ENCODE results near the gene MAN2A1. TPM values are rescaled to one million over a fixed set of nuclear protein-coding genes. Genes with fewer than 3 reads are reported as not detected.
A peak's percentile ranks its signal among the peaks of the same experiment; 100 is the strongest.
"Not testable (repeated sequence)": the region's sequence is repeated elsewhere in the genome, so short reads cannot be mapped to it uniquely, and the experiment has no call there.

Gene MAN2A1
- total and polyA plus RNA-seq, 5 experiments from 2014 or later: 17.5 to 83.9 (median 20.7) TPM

DNA sequence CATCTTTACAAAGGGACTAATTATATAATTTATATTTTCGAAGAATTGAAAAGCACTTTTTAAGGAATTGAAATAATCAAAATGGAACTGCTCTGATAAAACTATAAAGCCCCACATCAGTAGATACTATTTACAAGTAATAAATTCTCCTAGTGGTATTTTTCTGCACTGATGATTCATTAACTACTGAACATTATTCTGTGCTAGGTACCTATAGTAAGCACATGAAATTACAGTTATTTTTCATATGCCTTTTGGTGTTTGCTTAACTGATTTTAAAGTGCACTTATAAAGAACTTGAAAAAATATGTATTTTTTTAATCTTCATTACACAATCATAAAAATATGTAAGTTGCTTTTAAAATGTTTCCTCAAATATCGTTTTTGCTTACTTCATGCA lies 123.0 kb downstream of the MAN2A1 start:
- H3K27me3 Mint-ChIP-seq: no peaks in the 10 kb centered on the region
- no peak overlapping the region for H3K4me3 Mint-ChIP-seq
- POLR2A ChIA-PET: no interaction called here
- H3K9me3 Mint-ChIP-seq: peaks cover 0 to 17% (median 4%) of the 10 kb centered on the region in 9 donors
- no peak for ATAC-seq
- peaks cover 22 to 68% (median 33%) of the 10 kb centered on the region in 3 donors for H3K36me3 Mint-ChIP-seq
- no peak overlapping the region for H3K27ac Mint-ChIP-seq
- H3K4me1 Mint-ChIP-seq: peaks cover 5 to 15% (median 13%) of the 10 kb centered on the region in 4 donors
- no peak for DNase-seq

DNA sequence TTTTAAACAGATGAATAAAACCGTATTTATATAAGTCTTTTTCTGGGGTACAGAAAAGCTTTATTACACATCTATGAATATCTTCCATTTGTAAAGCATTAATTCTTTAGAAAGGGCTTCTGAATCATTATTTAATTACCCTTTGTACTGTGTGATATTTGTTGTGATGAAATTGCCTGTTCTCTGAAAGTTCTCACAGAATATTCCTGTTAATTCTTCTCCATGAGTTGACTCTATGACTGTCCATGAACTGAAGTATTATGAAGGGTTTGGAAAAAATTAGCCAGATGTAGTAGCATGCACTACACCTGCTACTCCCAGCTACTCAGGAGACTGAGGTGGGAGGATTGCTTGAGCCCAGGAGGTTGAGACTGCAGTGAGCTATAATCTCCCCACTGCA lies 127.0 kb downstream of the MAN2A1 start:
- DNase-seq (no peak), ATAC-seq (no peak)
- Mint-ChIP-seq H3K27ac (no peak overlapping the region), H3K9me3 (no peaks in the 10 kb centered on the region), H3K4me1 (peaks cover 0 to 10% (median 4%) of the 10 kb centered on the region in 4 donors), H3K36me3 (peaks cover 12 to 63% (median 36%) of the 10 kb centered on the region in 3 donors), H3K4me3 (no peak overlapping the region), H3K27me3 (no peaks in the 10 kb centered on the region)
- POLR2A ChIA-PET: no interaction called here

DNA sequence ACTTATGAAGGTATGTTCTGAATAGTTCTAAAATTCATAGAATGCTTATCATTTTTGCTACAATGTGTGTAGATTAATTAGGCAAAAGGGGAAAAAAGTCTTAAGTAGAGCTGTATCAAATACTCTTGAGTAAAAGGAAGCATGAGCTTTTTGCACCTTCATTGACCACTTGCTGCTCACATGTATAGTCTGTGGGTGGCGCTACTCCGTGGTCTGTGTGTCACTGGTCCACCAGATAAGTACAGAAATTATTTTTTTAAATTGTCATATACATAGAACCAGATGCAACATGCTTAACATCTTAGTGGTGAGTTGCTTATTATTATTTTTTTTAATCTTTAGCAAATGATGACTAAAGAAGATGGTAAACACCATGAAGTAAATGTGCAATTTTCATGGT lies 130.2 kb downstream of the MAN2A1 start:
- Mint-ChIP-seq H3K4me1 (peaks cover 0 to 10% (median 3%) of the 10 kb centered on the region in 4 donors), H3K4me3 (no peak overlapping the region), H3K27ac (peak overlapping the region in 1 of 10 donors; percentile 39), H3K27me3 (no peaks in the 10 kb centered on the region), H3K36me3 (peaks cover 12 to 71% (median 51%) of the 10 kb centered on the region in 3 donors), H3K9me3 (no peaks in the 10 kb centered on the region)
- ATAC-seq: no peak
- POLR2A ChIA-PET: no interaction called here
- DNase-seq: no peak

DNA sequence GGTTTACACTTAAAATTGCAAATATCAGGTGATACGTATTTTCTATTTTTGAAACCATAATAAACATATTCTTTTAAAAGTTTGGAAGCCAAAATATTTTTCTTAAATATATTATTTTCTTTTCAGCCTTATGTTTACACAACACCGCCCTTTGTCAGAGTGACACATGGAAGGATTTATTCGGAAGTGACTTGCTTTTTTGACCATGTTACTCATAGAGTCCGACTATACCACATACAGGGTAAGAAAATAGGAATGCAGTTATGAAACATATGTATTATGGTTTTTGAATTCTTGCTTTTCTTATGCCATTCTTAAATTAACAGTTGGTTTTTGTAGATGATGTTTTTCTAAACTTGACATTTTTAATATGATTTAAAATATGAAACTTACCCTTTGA lies 133.9 kb downstream of the MAN2A1 start:
- H3K9me3 Mint-ChIP-seq: no peaks in the 10 kb centered on the region
- H3K4me3 Mint-ChIP-seq: no peak overlapping the region
- peak overlapping the region in 1 of 10 donors; percentile 39 for H3K27ac Mint-ChIP-seq
- H3K36me3 Mint-ChIP-seq: peaks cover 28 to 78% (median 75%) of the 10 kb centered on the region in 3 donors
- ATAC-seq (no peak), DNase-seq (no peak)
- H3K27me3 Mint-ChIP-seq: no peaks in the 10 kb centered on the region
- peaks cover 0 to 10% (median 4%) of the 10 kb centered on the region in 4 donors for H3K4me1 Mint-ChIP-seq
- POLR2A ChIA-PET: no interaction called here

DNA sequence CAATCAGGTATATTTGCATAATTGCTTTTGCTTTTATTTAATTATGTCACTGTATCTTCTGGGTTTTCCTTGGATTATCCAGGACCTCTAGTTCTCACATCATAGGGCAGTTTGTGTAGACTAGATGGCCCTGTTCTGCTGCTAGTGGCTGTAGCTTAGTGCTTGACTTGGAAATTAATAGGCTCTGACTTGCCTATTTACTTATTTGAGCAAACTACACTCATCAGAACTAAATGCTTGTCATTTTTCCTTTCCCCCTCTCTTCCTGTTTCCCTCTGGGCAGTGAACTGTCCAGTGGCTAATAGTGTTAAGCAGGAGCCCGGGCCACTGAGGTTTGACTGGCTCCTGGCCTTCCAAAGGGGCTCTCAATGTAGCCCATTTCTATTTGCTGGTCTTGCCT lies 135.7 kb downstream of the MAN2A1 start:
- Mint-ChIP-seq H3K4me1 (peaks cover 2 to 17% (median 6%) of the 10 kb centered on the region in 4 donors), H3K27ac (peak overlapping the region in 3 of 10 donors; percentile 25 to 64 (median 56)), H3K36me3 (peaks cover 33 to 83% (median 80%) of the 10 kb centered on the region in 3 donors), H3K4me3 (peak overlapping the region in 1 of 10 donors; percentile 18), H3K9me3 (peaks cover 0 to 2% (median 0%) of the 10 kb centered on the region in 9 donors), H3K27me3 (no peaks in the 10 kb centered on the region)
- ATAC-seq (no peak), DNase-seq (no peak)
- POLR2A ChIA-PET: no interaction called here

DNA sequence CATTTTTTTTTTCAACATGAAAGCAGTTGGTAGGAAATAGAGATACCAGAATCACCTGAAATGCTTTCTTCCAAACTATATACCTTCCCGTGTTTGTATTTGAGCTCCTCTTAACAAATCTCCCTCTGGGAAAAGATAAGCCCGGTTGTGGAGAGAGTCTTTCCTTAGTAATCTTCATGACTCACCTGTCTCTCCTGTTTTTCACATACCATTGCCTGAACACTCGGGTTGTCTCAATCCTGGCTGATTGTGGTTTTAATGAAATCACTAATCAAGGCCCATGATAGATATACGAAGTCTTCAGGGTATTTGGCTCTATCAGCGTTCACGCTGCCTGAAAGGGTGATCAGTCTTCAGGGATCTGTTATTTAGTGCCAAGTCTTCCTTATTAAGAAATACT lies 136.7 kb downstream of the MAN2A1 start:
- no peaks in the 10 kb centered on the region for H3K27me3 Mint-ChIP-seq

DNA sequence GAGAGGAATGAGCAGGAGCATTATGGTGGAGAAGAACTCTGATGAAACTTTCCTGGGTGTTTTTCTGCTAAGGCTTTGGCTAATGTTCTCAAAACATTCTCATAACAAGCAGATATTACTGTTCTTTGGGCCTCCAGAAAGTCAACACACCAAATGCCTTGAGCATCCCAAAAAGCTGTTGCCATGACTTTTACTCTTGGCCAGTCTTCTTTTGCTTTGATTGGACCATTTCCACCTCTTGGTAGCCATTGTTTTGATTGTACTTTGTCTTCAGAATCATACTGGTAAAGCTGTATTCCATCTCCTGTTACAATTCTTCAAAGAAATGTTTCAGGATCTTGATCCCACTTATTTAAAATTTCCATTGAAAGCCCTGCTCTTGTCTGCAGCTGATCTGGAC lies 139.6 kb downstream of the MAN2A1 start:
- POLR2A ChIA-PET: no interaction called here
- H3K9me3 Mint-ChIP-seq: peaks cover 0 to 3% (median 0%) of the 10 kb centered on the region in 9 donors
- H3K36me3 Mint-ChIP-seq: peaks cover 36 to 71% (median 69%) of the 10 kb centered on the region in 3 donors
- DNase-seq (no peak), ATAC-seq (no peak)
- no peak overlapping the region for H3K4me3 Mint-ChIP-seq
- H3K27me3 Mint-ChIP-seq: no peaks in the 10 kb centered on the region
- H3K27ac Mint-ChIP-seq: peak overlapping the region in 2 of 10 donors; percentile 1 to 69
- H3K4me1 Mint-ChIP-seq: peaks cover 4 to 18% (median 15%) of the 10 kb centered on the region in 4 donors

More for the DNA sequence above, 136.7 kb downstream of the MAN2A1 start:
- no peak for DNase-seq
- peak overlapping the region in 3 of 10 donors; percentile 0 to 40 (median 5) for H3K27ac Mint-ChIP-seq
- H3K9me3 Mint-ChIP-seq: peaks cover 0 to 2% (median 0%) of the 10 kb centered on the region in 9 donors
- POLR2A ChIA-PET: no interaction called here
- H3K36me3 Mint-ChIP-seq: peaks cover 32 to 79% (median 73%) of the 10 kb centered on the region in 3 donors
- no peak overlapping the region for H3K4me3 Mint-ChIP-seq
- no peak for ATAC-seq
- H3K4me1 Mint-ChIP-seq: peaks cover 4 to 17% (median 9%) of the 10 kb centered on the region in 4 donors

DNA sequence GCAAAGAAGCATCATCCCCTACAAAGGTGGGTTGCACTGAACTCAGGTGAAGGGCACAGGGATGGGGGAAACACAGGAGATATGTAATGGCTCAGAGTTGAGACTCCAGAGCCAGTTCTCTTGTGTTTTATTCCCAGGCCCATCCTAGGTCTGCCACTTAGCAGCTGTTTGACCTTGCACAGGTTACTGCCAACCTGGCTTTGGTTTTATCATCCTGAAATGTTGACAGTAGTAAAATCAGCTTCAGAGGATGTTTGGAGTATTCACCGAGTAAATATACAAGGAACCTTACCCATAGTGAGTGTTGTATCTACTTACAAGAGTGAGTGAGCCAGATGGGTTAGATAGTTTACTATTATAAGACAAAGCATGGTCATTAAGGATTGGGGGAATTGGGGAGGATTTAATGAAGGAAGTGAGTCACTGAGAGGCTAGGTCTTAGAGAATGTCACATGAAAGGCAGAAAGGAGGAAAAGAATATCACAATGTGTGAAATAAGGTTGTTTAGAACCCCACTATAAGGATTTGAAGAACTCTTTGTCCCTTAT lies 141.3 kb downstream of the MAN2A1 start:
- peaks cover 6 to 19% (median 16%) of the 10 kb centered on the region in 4 donors for H3K4me1 Mint-ChIP-seq
- H3K36me3 Mint-ChIP-seq: peaks cover 29 to 68% (median 65%) of the 10 kb centered on the region in 3 donors
- H3K9me3 Mint-ChIP-seq: peaks cover 0 to 3% (median 0%) of the 10 kb centered on the region in 9 donors
- H3K27me3 Mint-ChIP-seq: no peaks in the 10 kb centered on the region
- ATAC-seq (no peak), DNase-seq (no peak)
- POLR2A ChIA-PET: no interaction called here
- peak overlapping the region in 7 of 10 donors; percentile 1 to 65 (median 35) for H3K27ac Mint-ChIP-seq
- H3K4me3 Mint-ChIP-seq: no peak overlapping the region

DNA sequence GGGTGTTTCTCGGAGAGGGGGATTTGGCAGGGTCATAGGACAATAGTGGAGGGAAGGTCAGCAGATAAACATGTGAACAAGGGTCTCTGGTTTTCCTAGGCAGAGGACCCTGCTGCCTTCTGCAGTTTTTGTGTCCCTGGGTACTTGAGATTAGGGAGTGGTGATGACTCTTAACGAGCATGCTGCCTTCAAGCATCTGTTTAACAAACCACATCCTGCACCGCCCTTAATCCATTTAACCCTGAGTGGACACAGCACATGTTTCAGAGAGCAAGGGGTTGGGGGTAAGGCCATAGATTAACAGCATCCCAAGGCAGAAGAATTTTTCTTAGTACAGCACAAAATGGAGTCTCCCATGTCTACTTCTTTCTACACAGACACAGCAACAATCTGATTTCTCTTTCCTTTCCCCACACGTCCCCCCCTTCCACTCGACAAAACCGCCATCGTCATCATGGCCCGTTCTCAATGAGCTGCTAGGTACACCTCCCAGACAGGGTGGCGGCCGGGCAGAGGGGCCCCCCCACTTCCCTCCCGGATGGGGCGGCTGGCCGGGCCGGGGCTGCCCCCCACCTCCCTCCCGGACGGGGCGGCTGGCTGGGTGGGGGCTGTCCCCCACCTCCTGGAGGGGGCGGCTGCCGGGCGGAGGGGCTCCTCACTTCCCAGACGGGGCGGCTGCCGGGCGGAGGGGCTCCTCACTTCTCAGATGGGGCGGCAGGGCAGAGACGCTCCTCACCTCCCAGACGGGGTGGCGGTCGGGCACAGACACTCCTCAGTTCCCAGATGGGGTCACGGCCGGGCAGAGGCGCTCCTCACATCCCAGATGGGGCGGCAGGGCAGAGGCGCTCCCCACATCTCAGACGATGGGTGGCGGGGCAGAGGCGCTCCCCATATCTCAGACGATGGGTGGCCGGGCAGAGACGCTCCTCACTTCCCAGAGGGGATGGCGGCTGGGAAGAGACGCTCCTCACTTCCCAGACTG lies 142.8 kb downstream of the MAN2A1 start:
- H3K27me3 Mint-ChIP-seq, ATAC-seq, H3K9me3 Mint-ChIP-seq, DNase-seq, POLR2A ChIA-PET: not testable (repeated sequence)
- peaks cover 4 to 24% (median 16%) of the 10 kb centered on the region in 4 donors for H3K4me1 Mint-ChIP-seq
- peak overlapping the region in 6 of 10 donors; percentile 14 to 71 (median 48) for H3K27ac Mint-ChIP-seq
- peaks cover 31 to 62% (median 61%) of the 10 kb centered on the region in 3 donors for H3K36me3 Mint-ChIP-seq
- H3K4me3 Mint-ChIP-seq: peak overlapping the region in 1 of 10 donors; percentile 24

DNA sequence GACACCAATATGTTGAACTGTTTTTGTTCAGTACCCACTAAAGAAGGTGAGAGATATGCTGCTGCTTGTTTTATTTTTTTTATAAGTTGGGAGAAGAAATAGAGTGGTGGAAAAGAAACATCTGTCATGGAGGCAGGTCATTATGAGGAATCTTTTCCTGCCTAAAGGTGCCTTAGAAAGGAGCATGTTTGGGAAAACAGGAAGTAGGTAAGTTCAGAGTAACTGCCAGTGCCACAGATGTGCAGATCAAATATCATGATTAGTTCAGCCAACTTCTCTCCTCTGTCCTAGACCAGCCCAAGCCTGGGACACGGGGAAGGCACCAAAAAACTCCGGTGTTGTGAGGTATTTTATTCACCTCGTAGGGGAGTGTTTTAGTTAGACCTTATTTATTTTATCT lies 144.2 kb downstream of the MAN2A1 start:
- Mint-ChIP-seq H3K4me1 (peaks cover 4 to 27% (median 16%) of the 10 kb centered on the region in 4 donors), H3K27ac (peak overlapping the region in 5 of 10 donors; percentile 0 to 71 (median 30)), H3K4me3 (no peak overlapping the region), H3K9me3 (peaks cover 0 to 6% (median 0%) of the 10 kb centered on the region in 9 donors), H3K27me3 (no peaks in the 10 kb centered on the region), H3K36me3 (peaks cover 32 to 64% (median 56%) of the 10 kb centered on the region in 3 donors)
- ATAC-seq (no peak), DNase-seq (no peak)
- POLR2A ChIA-PET: interaction anchor here (1.0 to 1.9 kb wide), 2 partner anchors 15 to 17 kb away, joined by 3 to 6 read pairs; no protein-coding TSS in a partner anchor

DNA sequence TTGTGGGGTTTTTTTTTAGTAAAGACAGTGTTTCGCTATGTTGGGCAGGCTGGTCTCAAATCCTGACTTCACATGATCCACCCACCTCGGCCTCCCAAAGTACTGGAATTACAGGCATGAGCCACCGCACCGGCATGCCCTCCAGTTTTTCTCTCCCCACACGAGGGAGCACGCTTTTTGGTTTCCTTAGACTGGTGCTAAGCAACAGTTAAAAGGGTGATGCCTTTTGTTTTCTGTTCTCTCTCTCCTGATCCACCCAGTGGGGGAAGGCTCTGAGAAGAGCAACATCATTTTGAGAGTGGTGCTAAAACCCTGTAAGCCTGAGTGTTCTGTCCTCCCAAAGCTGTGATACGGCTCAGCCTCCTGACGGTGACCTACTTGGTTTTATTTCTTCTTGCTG lies 146.6 kb downstream of the MAN2A1 start:
- POLR2A ChIA-PET: no interaction called here
- Mint-ChIP-seq H3K36me3 (peaks cover 25 to 65% (median 61%) of the 10 kb centered on the region in 3 donors), H3K27me3 (no peaks in the 10 kb centered on the region), H3K4me1 (peaks cover 6 to 26% (median 7%) of the 10 kb centered on the region in 4 donors), H3K9me3 (peaks cover 0 to 6% (median 0%) of the 10 kb centered on the region in 9 donors), H3K4me3 (no peak overlapping the region), H3K27ac (peak overlapping the region in 1 of 10 donors; percentile 9)
- ATAC-seq: no peak
- DNase-seq: no peak

DNA sequence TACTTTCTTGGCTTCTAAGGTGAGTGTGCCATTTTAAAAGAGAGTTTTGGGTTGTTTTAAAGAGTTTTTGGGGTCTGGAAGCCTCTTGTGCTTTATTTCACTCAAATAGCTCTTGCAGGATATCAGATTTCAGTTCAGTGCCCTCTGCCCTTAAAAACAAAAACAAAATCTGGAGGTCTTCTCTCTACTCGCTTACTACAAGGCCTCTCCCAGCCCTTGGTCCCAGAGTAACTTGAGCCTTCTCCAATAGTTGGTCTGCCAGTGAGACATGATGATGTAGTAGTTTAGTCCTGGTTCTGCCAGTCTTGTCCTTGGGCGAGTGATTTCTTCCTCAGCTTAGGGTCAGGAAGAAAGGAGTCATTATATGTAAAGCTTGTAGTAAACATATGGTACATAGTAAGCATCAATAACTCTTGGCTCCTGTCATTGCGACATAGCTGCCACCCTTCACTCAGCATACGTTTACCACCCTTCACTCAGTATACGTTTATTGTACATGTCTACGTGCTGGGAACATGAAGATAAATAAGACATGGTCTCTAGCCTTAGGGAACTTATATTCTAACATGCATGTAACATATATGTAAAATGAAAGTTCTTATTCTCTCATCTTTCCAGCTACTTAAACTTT lies 147.6 kb downstream of the MAN2A1 start:
- Mint-ChIP-seq H3K9me3 (peaks cover 0 to 6% (median 0%) of the 10 kb centered on the region in 9 donors), H3K36me3 (peaks cover 24 to 71% (median 69%) of the 10 kb centered on the region in 3 donors), H3K4me1 (peaks cover 5 to 24% (median 6%) of the 10 kb centered on the region in 4 donors), H3K27me3 (no peaks in the 10 kb centered on the region), H3K27ac (peak overlapping the region in 2 of 10 donors; percentile 29 to 53), H3K4me3 (no peak overlapping the region)
- ATAC-seq (no peak), DNase-seq (no peak)
- POLR2A ChIA-PET: no interaction called here

All from naive thymus-derived CD8-positive, alpha-beta T cell (primary cell).